ENCODE measurements around the gene ECM2.

Gene ECM2

DNA sequence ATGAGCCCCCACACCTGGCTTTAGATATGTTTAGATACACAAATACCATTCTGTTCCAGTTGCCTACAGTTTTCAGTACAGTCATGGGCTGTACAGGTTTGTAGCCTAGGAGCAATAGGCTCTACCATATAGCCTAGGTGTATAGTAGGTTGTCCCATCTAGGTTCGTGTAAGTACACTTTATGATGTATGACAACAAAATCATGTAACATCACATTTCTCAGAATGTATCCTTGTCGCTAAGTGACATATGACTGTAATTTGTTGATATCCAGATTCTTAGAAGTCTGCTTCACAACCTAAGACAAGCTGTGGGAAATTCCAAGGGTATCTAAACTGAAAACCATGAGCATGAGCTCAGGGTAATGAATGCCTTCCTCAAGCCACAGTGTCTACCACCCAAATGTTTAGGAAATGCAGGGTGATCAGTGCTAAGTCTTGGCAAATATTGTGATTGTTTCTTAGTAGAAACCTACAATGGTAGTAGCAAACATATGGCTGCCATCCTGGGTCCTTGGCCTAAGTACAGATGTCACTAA is 8.4 kb downstream of the ECM2 start:
- no peak for DNase-seq

DNA sequence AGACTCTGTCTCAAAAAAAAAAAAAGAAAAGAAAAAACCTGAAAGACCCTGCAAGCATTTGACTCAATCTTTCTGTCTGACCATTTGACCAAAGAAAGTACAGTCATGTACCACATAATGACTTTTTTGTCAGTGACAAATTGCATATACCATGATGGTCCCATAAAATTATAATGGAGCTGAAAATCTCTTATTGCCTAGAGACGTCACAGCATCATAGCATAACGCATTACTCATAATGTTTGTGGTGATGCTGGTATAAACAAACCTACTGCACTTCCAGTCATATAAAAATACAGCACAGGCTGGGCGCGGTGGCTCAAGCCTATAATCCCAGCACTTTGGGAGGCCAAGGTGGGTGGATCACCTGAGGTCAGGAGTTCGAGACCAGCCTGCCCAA is 10.5 kb downstream of the ECM2 start:
- no peak for DNase-seq

DNA sequence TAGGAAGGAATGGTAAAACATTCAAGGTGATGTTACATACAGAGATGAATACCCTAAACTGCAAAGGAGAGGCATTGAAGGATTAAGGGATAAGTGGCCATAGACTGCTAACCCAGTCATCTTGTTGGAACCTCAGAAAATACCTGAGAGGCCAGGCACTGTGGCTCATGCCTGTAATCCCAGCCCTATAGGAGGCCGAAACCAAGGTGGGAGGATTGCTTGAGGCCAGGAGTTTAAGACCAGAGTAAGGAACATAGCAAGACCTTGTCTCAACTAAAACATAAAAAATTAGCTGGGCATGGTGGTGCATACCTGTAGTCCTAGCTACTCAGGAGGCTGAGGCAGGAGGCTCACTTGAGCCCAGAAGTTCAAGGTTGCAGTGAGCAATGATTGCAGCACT is 10.9 kb downstream of the ECM2 start:
- no peak for DNase-seq

DNA sequence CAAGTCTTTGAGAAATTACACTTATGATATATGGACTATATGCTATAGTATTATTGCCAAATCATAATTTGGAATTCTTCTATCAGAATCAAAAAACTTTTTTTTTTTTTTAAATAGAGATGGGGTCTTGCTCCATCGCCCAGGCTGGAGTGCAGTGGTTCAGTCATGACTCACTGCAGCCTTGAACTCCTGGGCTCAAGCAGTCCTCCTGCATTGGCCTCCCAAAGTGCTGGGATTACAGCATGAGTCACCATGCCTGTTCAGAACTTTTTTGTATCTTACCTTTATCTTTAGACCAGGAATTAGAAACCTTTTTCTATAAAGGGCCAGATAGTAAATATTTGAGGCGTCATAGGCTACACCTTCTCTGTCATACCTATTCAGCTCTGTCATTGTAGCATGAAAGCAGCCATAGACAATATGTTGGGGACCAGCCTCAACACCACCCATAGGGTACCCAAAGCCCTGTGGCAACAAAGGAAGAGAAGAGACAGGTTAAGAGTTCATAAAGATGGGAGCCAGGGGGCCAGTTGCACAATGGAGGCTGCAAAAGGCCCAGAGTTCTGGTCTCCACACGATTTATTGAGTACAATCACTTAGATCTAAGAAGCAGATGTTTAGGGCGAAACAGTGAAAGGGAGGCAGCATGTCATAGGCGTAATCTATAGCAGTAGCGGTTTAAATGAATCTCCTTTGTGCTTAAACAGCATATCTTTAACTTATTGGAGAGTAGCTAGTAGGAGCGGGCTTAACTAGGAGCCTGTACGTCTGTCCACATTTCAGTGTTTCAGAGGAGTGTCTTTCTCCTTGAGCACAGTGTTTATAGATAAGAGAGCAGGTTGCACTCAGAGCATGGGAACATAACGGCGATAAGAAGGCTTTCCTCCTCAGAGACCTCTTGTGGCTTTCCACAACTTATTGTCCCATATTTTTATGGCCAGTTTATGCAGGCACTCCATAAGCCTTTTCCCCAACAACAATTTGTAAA is 12.5 kb downstream of the ECM2 start:
- DNase-seq: no peak

DNA sequence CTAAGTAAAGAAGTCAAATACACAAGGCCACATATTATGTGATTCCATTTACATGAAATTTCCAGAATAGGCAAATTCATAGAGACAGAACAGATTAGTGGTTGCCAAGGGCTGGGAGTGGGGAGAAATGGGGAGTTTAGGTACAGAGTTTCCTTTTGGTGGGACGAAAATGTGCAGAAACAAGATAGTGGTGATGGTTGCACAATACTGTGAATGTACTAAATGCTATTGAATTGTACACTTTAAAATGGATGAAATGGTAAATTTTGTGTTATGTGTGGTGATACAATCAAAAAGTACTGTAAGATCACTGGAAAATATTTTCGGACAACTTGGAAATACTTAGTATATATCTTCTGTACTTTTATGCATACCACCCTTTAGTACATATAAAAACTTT is 15.0 kb downstream of the ECM2 start:
- DNase-seq: no peak

DNA sequence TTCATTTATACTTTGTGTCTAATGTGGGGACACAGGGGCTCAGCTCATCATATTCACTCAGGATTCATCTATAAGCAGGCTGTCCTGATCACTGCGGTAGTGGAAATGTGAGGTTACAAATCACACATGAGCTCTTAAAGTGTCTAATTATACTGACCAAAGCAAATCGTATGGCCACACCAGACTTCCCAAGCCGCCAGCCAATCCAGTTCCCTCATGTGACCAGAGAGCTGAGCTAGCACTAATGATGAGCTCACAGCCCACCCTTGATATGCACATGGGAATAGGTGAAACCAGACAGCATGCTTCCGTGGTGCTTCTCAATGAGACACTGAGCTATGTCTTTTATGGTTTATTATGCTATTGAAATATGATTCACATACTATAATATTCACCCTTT is 17.6 kb downstream of the ECM2 start:
- DNase-seq: no peak

DNA sequence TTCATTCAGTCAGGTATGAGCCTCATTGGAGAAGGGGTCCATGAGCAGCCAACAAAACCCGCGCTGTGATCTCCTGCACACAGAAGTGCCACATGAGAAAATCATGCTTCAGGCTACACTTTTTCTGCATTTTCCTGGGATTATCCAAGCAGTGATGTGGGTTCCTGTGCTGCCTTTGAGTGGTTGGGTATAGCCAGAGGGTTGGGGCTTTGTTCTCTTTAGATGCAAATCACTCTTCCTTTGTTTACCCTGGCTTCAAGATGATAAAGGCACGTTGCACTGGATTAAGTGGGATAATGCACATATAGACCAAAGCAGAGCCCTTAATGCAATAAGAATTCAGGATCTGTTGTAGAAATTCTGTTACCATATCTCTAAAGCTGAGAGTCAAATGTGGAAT is 18.7 kb downstream of the ECM2 start:
- no peak for DNase-seq

DNA sequence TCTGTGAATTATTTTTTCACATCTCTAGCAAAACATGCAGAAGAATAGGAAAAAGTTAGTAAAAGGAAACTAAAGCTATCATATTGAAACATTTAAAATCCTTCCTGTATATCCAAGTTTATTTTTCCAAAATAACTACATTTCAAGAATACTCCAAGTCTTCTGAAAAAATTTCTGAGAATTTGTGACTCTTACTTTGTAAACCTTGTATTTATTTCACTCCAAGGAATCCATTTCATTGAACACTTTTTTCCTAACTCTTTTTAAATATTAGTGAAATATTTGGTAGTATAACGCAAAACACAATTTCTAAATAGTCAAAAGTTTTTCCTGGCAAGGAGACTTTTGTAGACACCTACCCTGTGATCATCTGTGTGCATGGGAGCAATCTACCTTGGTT is 19.3 kb downstream of the ECM2 start:
- DNase-seq: no peak

DNA sequence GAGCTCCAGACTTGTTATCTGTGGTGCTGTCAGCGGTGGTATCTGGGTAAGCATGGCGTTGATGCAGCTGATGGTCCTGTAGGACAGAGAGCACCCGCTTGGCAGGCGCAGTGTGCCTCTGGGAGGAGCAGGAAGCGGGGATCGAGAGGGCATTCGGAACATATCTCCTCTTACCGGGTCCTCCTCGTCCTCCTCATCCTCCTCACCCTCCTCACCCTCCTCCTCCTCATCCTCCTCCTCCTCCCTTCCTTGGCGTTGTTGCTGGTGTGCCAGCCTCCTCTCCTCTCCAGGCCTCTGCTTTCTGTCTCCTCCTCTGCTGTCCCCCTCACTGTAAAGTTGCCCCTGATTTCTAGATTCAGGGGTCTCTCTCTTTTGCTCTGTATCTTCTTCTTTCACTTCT is 21.2 kb downstream of the ECM2 start:
- DNase-seq: no peak

DNA sequence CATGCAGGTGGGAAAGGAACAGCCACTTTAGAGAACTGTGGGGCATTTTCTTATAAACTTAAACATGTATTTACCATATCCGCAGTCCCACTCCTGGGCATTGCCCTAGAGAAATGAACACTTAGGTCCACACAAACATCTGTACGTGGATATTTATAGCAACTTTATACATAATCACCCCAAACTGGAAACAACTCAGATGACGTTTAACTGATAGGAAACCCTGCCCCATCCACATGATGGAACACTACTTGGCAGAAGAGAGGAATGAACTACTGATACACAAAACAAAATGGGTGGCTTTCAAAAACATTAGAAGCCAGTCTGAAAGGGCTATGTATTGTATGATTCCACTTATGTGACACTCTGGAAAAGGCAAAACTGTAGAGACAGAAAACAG is 22.4 kb downstream of the ECM2 start:
- DNase-seq: no peak

DNA sequence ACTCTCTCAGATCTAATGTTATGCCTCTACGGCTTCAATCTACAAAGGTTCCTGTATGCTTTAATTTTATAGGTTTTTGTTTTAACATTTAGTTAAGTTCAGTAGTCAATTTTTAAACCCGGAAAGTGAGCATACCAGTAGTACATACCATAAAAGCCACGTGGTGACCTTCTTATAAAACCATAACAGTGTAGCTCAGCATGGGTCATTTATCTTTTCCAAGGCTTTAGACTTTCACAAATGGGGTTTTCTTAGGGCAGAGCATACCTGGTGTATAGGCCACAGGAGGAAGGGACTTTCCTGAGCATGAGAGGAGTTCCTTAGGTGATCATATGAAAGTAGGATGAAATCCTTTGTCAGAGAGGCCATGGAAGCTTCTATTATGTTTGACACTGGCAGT is 23.2 kb downstream of the ECM2 start:
- no peak for DNase-seq

DNA sequence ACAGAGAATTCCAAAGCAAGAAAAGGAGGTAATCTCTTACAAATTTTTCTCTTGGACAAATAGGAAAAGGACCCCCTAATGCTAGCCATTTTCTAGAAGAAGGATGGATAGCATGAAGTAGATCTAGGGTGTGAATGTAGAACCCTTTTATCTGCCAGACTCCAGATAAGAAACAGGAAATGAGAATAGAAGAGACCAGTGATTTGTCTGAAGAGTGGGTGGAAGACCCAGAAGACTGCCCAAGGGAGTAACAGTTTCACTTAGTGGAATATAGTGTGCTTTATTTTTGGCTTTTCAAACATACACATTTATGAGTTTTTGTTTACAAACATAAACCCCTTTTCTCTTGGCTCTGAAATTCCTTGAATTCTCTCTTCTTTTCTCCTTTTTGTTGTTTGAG is 25.0 kb downstream of the ECM2 start:
- no peak for DNase-seq

DNA sequence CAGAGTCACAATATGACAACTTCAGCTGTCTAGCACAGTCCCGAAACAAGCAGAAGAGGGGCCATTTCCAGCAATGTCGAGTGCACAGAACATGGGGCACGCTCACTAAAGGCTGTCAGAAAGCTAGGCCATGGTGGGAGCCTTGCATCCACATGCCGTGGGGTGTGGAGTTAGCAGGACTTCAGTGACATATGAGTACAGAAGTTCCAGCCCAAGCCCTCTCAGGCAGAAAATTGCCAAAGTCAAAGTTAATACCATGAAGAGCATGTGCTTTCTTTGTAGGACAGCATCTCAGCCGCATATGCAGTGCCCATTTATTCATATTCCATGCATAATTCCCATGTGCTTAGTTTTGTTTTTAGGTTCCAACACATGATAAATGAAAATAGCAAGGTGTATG is 26.7 kb downstream of the ECM2 start:
- DNase-seq: no peak

DNA sequence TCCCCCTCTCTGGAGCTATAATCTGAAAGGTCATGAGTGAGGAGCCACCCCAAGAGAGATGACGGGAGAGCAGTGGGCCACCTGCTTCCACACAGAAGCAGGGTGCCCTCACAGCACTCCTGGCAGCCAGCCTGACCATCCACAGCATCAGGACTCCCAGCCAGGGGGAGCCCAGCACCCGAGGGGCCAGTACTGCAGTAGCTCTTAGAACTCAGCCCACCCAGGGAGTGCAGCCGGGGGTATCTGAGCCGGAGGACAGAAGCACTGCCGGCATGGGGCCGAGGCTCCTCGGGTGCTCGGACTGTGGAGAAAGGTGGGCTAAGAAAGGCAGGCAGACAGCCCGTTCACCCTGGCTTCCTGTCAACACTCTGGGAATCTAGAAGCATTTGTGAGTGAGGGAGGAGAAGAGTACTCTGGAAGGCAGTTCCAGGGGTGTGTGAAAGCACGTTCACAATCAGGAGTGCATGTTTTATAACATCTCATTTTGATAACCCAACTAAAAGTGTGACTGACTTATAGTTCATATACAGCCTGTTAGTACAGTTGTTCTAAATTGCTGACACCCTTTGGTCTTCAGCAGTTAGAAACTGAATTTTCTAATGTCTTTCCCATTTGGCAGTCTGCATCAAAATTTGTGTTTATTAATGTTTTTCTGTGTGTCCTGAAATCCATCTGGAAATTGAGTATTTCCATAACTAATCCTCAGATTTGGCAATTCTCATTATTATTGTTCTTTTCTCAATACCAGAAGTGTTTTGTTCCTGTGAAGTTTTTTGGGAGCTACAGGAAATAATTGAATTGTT is 27.6 kb downstream of the ECM2 start:
- no peak for DNase-seq

DNA sequence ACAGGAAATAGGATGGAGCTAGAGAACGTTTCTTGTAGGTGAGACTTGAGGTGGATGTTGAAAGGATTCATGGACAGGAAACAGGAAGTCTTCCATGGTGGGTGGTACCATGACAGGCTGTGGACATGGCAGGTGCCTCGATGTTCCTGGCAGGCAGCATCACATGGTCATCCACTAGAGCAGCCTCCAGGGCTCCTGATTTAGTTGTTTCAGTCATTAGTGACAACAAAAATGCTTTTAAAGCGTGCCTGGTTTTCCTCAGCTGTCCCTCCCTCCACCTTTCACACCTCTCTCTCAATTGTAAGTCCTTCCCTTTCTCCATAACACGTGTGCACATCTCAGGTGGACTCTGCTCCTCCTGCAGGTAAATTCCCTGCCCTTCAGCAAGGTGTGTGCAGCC is 28.3 kb downstream of the ECM2 start:
- DNase-seq: no peak

DNA sequence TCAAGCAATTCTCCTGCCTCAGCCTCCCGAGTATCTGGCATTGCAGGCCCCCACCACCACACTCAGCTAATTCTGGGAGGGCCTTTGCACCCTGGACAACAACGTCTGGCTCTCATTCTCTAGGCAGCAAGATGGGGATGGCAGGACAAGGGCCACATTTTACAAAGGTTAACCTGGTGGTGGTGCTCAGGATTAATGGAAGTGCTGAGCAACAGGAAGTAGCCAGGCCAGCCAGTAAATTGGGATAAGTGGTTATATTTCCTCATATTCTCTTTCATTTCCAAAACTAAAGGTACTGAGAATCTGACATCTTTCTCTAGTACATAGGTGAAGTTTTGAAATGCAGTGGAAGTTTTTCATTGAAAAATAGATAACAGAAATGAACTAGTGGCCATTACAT is 28.8 kb downstream of the ECM2 start:
- no peak for DNase-seq

DNA sequence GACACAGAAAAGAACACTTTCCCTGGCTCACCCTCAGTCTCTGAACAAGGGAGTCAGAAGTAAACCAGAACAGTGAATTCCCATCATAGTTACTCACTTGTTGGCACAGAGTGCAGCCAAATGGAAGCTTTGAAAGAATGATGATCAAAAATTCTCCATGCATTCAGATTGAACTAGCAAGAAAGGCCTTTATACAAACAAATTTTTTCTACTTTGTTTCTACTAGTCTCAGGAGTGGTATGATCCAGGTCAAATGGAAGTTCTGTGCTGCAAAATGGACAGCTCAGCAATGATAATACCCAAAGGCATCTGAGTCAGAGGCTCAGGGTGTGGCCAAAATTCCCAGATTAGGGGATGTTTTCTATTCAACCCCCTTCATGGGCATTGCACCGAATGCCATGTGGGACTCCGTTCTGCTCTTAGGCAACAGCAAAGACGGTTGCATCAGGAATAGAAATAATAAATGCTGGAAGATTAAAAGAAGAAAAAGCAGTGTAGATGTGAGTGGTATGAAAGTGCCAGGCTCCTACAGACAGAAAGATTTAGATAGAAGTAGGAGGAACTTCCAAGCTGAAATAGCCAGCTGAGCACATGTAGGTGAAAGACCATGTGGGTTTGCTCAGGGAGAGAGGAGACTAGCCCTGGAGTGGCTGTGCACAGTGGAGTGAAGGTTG is 29.5 kb downstream of the ECM2 start:
- DNase-seq: no peak

DNA sequence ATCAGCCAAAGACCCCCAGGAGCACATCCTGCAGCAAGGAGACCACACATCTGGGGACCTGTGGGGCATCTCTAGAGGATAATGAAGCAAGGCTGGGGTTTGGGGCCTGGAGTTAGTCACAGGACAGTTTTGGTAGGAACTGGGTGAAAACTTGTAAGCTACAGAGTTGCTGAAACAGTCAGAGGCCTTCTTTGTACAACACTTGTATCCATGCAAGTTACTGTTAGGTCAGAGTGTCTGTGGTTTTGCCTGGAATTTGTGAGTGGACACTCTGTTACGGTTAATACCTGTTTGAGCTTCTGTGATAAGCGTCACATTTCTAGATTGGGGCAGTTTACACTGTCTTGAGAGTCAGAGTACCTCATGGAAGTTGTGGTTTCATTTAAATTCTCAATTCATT is 30.9 kb downstream of the ECM2 start:
- no peak for DNase-seq

DNA sequence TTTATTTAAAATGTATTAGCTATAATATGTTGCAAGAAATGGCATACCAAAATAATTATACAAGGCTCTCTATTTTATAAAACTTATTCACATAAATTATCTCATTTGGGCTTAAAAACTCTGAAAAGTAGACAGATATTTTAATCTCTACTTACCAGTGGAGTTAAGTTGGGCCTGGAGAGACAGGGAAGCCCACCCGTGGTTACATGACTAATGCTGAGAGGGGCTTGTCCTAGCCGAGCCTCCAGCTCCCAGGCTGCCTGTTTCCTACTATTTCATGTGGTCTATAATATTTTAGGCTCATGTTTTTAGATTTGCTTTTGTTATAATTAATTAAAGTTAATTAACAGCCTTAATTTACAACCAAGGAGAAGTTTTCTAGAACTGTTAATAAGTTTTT is 32.6 kb downstream of the ECM2 start:
- DNase-seq: no peak

DNA sequence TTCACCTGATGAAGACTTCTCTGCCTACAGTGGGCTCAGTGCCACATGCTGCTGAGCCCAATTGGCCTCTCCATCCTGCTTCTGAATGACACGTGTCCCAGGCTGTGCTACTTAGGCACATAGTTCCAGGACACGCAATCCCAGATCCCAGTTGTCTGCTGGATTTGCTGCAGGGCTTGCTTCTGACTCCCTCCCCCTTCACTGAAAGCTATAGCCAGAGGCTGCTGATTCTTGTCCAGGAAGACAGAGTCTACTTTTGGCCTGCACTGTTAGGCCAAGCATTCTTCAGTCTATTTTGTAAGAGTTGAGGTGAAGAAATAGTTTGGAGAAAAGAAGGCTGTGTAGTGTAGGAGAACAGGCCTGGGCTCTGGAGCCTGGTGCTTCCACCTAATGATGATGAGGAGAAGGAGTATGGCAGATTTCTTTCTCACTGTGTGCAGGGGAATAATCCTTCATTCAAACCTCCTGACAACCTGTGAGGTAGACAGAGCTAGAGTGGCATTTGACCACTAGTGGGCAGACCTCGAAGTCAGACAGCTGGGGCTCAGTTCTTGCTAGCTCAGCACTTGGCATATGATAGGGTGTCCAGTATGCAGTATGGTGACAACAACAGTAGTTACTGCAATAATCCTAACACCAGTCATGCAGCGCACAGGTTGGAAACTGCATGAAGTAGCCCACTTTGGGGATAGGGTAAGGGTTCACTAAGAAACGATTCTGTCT is 34.0 kb downstream of the ECM2 start:
- DNase-seq: no peak

DNA sequence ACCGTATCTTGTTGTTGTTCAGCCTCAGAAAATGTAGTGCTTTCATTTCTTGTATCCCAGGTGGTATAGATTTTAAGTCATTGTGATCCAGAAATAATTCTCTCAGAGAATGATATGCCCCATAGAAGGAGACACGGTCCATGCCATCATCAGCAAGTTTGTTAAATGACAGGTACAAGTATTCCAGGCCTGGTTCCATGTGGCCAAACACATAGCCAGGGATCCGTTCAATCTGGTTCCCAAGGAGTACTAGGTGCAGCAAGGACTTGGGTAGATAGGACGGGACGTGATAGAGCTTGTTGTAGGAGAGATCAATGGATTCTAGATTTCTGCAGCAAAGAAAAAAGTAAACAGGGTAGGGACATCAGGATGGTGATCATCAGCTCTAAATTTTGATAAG is 35.1 kb downstream of the ECM2 start:
- no peak for DNase-seq

DNA sequence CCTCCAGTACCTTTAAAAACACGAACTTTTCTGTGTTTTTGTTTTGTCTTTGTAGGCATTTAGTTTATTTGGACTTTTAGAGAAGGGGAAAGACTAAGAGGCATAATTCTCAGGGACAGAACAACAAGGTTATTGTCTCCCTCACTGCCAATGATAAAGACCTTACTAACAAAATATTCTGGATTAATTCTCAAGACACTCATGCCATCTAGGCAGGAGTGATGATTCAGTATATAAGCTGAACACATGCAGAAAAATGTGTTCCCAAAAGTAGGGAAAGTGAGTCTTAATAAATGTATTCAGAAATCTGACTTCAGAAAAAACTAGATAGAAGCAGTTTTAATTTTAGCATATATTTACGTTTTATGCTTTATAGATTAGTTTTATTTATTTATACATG is 36.1 kb downstream of the ECM2 start:
- DNase-seq: no peak
